ENCODE data around the gene PAPOLG.
"Not testable (repeated sequence)": the region's sequence is repeated elsewhere in the genome, so short reads cannot be mapped to it uniquely, and the experiment has no call there.

Gene PAPOLG

DNA sequence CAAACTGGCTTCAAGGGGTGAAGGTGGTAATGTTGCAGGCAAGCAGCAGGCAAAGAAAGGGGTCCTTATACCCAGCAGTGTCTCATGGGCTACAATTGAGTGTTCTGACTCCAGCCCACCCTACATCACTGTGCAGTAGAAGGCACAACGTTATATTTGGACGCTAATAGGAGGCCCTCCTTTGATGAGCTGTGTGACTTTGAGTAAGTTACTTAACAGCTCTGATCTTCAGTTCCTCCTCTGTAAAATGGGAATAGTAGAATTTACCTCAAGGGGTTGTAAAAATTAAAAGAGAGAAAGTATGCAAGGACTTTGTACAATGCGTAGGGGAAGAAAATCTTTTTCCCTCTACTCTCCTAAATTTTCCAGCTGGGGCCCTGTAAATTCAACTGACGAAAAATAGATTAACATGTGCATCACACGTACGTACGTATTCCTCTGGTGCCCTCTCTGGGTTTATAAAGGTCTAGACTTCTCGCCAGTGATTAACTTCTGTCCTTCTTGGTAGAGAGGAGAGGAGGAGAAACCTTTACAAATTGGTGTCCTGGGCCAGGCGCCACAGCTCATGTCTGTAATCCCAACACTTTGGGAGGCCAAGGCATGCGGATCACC lies 67.7 kb downstream of the PAPOLG start:
- H3K27ac Mint-ChIP-seq = peak overlapping the region; percentile 36
- DNase-seq (no peak), ATAC-seq (no peak)
- no peak overlapping the region for H3K4me3 Mint-ChIP-seq
- no peaks in the 10 kb centered on the region for H3K9me3 Mint-ChIP-seq
- peaks cover 6% of the 10 kb centered on the region for H3K36me3 Mint-ChIP-seq (ENCODE audit: low read depth)
- H3K27me3 Mint-ChIP-seq = peaks cover 3% of the 10 kb centered on the region
- peaks cover 59% of the 10 kb centered on the region for H3K4me1 Mint-ChIP-seq

DNA sequence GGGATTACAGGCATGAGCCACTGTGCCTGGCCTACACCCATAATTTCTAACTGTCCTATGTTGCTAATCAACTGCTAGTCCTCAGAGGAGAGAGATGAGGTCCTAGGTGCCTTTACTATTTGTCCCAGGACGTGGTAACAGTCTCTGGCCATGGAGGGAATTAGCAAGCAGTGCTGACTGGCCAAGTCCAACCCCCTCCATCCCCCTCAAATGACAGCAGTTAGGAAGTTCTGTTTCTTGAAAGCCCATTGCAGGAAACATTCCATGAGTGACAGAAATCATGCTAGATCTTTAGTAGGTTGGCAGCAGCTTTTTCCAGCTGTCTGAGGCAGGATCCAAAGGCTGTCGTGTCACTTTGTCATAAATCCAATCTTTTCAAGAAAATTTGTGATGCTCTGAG lies 69.6 kb downstream of the PAPOLG start:
- ATAC-seq = no peak
- peaks cover 2% of the 10 kb centered on the region for H3K36me3 Mint-ChIP-seq (ENCODE audit: low read depth)
- peaks cover 43% of the 10 kb centered on the region for H3K4me1 Mint-ChIP-seq
- no peak for DNase-seq
- H3K9me3 Mint-ChIP-seq = no peaks in the 10 kb centered on the region
- H3K4me3 Mint-ChIP-seq = no peak overlapping the region
- H3K27me3 Mint-ChIP-seq = no peaks in the 10 kb centered on the region
- no peak overlapping the region for H3K27ac Mint-ChIP-seq

DNA sequence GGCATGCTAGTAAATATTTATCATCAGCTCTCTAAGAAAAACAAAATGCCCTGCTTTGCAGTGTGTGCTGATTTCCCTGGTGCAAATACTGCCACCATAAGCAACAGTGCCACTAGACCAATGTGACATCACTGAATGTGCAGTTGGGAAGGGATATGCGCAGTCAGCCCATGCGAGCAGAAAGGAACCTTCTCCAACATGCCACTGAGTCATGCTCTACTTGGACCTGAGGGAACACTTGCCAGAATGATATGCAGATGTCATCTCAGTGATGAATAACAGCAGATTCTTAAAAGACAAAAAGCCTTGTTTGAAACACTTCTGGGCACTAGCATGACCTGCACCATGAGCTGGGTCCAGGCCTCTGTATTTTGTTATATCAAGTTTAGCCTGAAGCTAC lies 70.0 kb downstream of the PAPOLG start:
- Mint-ChIP-seq H3K36me3 (ENCODE audit: low read depth) (no peaks in the 10 kb centered on the region), H3K27me3 (no peaks in the 10 kb centered on the region), H3K4me3 (no peak overlapping the region), H3K4me1 (peaks cover 39% of the 10 kb centered on the region), H3K27ac (no peak overlapping the region), H3K9me3 (no peaks in the 10 kb centered on the region)
- DNase-seq = no peak
- no peak for ATAC-seq

DNA sequence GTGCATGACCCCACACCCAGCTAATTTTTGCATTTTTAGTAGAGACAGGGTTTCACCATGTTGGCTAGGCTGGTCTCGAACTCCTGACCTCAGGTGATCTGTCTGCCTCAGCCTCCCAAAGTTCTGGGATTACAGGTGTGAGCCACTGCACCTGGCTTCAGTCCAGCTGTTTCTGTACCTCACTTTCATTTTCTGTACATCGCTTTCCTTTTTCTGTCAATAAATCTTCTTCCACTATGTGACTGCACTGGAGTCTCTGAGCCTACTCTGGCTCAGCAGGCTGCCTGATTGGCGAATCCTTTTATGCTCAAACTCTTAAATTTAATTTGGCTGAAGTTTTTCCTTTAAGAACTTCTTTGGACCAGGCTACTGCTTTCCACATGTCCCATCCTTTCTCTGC lies 70.8 kb downstream of the PAPOLG start:
- H3K4me3 Mint-ChIP-seq; DNase-seq; H3K27me3 Mint-ChIP-seq; H3K36me3 Mint-ChIP-seq (ENCODE audit: low read depth); H3K9me3 Mint-ChIP-seq; ATAC-seq: not testable (repeated sequence)
- peak overlapping the region; percentile 58 for H3K27ac Mint-ChIP-seq
- H3K4me1 Mint-ChIP-seq = peaks cover 39% of the 10 kb centered on the region

DNA sequence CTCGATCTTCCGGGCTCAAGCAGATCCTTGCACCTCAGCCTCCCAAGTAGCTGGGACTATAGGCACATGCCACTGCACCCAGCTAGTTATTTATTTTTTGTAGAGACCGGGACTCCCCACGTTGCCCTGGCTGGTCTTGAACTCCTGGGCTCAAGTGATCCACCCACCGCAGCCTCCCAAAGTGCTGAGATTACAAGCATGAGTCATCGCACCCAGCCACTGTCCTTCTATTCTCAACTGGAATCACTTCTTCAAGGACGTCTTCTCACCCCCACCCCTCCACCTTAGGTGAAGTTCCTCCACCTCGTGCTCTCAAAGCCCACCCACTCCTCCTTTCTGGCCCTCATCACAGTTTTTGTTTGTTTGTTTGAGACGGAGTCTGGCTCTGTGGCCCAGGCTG lies 71.3 kb downstream of the PAPOLG start:
- Mint-ChIP-seq H3K36me3 (ENCODE audit: low read depth) (no peaks in the 10 kb centered on the region), H3K27me3 (no peaks in the 10 kb centered on the region), H3K4me3 (no peak overlapping the region), H3K4me1 (peaks cover 39% of the 10 kb centered on the region), H3K9me3 (no peaks in the 10 kb centered on the region), H3K27ac (peak overlapping the region; percentile 58)
- DNase-seq = no peak
- ATAC-seq = no peak

DNA sequence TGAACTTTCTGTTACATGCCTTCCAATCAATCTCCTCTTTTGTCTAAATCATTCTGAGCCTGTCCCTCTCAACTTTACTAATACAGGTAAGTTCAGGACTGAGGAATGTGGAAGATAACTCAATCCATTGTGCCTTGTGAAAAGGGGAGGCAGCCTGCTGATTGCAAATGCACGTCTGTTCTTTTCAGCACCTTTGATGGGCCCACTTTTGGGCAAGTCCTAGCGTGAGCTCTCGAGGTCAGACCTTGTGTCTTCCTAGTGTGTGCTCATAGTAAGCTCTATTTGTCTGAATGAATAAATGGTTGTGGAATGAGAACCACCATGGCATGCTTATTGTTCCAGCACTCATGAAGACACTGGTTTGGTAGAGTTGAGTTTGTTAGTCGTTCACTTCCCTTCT lies 74.9 kb downstream of the PAPOLG start:
- no peak for ATAC-seq
- Mint-ChIP-seq H3K27me3 (no peaks in the 10 kb centered on the region), H3K4me3 (no peak overlapping the region), H3K9me3 (peaks cover 6% of the 10 kb centered on the region), H3K4me1 (peaks cover 63% of the 10 kb centered on the region), H3K36me3 (ENCODE audit: low read depth) (peaks cover 2% of the 10 kb centered on the region), H3K27ac (no peak overlapping the region)
- no peak for DNase-seq

DNA sequence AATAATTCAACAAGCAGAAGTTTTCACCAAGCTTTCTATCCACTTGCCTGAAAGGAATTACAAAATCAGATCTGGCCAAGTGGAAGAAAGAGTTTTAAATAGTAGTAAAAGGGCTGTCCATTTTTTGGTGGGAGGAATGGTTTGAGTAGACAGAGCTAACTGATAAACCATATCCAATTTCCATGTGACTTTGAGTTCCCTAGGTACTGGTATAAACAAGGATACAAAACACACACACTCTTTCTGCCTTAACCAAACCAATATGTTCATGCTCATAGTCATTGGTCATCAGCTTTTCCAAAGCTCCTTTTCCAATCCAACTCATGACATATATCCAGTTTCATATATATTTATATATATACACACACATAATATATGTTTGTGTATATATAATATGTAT lies 75.9 kb downstream of the PAPOLG start:
- ATAC-seq (no peak), DNase-seq (no peak)
- Mint-ChIP-seq H3K36me3 (ENCODE audit: low read depth) (peaks cover 2% of the 10 kb centered on the region), H3K9me3 (peaks cover 9% of the 10 kb centered on the region), H3K4me1 (peaks cover 62% of the 10 kb centered on the region), H3K27ac (no peak overlapping the region), H3K27me3 (no peaks in the 10 kb centered on the region), H3K4me3 (no peak overlapping the region)

DNA sequence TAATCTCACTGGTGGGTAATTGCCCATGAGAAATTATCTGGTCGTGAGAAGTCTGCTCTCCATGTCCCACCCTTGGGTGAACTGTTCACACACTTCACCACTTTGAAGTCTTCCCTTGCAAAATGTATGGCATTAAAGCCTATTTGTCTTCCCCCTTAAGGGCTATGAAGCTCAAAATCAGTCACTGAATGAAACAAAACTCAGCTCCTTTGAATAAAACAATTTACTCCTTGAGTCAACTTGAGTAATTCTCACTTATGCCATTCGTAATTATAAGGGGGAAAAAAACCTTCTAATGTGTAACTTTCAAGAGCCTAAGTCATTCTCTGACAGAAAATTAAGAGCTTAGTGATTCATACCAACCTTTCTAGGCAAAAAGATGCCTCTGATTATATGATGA lies 76.6 kb downstream of the PAPOLG start:
- Mint-ChIP-seq H3K36me3 (ENCODE audit: low read depth) (peaks cover 2% of the 10 kb centered on the region), H3K27me3 (no peaks in the 10 kb centered on the region), H3K27ac (peak overlapping the region; percentile 90), H3K9me3 (peaks cover 9% of the 10 kb centered on the region), H3K4me1 (peaks cover 62% of the 10 kb centered on the region), H3K4me3 (peak overlapping the region; percentile 27)
- ATAC-seq = peak; percentile 79
- no peak for DNase-seq

DNA sequence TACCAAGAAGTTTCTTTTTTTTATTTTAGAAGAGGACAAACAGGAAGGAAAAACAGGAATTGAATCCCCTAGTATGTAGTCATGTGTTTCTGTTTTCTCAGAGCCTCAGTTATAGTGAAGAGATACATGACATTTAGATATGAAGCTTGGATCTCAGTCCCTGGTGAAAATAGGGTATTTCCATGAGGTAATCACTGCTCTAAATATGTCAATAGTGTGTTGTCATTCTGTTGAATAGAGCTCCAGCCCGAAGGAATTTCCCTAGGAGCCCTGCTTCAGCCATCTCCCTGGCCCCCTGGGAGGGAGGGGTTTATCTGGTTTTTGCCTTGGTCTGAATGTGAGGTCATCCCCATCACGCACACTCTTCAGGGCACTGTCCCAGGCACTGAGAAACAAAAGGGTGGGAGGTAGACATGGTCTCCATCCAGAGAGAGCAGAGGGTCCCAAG lies 78.2 kb downstream of the PAPOLG start:
- H3K36me3 Mint-ChIP-seq (ENCODE audit: low read depth) = peaks cover 2% of the 10 kb centered on the region
- DNase-seq (no peak), ATAC-seq (peak; percentile 23)
- H3K4me3 Mint-ChIP-seq = no peak overlapping the region
- H3K4me1 Mint-ChIP-seq = peaks cover 63% of the 10 kb centered on the region
- no peaks in the 10 kb centered on the region for H3K27me3 Mint-ChIP-seq
- peak overlapping the region; percentile 90 for H3K27ac Mint-ChIP-seq
- peaks cover 9% of the 10 kb centered on the region for H3K9me3 Mint-ChIP-seq

DNA sequence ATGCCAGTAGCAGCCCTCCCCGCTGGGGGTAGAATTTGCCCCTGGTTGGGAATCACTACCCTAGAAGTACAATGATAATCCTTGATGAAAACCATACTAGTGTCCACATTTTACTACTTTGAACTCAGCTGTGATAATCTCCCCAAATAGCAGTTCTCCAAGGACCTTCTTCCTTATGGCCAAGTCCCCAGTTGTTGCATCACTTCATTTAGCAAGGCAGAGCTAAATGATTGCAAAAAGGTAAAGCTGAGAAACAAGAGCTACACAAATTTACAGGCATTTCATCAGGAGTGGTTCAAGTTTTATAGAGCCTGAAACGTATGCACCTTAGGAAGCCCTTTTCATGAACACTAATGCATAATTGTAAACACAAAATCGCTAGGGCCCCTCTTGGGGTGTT lies 80.4 kb downstream of the PAPOLG start:
- Mint-ChIP-seq H3K9me3 (peaks cover 9% of the 10 kb centered on the region), H3K27ac (peak overlapping the region; percentile 57), H3K4me1 (peaks cover 74% of the 10 kb centered on the region), H3K27me3 (no peaks in the 10 kb centered on the region), H3K4me3 (no peak overlapping the region), H3K36me3 (ENCODE audit: low read depth) (peaks cover 2% of the 10 kb centered on the region)
- DNase-seq (no peak), ATAC-seq (no peak)

DNA sequence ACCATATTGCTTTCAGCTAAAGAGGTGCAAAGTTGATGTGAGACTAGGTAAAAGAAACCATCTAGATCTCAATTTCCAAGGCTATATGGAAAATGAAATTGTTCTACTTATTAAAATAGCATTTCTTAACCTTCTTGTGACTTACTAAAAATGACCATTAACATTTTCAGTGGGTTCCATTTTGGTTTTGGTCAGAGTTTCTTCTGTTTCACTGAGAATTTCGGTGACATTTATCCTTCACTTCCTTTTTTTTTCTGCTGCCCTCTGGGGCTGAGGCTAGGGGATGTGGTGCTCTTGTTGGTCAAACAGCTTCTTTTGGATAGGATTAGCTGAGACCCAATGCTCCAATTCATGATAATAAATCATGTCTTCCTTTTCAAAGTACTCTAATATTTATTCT lies 81.1 kb downstream of the PAPOLG start:
- no peak overlapping the region for H3K4me3 Mint-ChIP-seq
- ATAC-seq (no peak), DNase-seq (no peak)
- H3K27me3 Mint-ChIP-seq = no peaks in the 10 kb centered on the region
- H3K9me3 Mint-ChIP-seq = peaks cover 9% of the 10 kb centered on the region
- H3K4me1 Mint-ChIP-seq = peaks cover 69% of the 10 kb centered on the region
- H3K36me3 Mint-ChIP-seq (ENCODE audit: low read depth) = peaks cover 2% of the 10 kb centered on the region
- no peak overlapping the region for H3K27ac Mint-ChIP-seq

DNA sequence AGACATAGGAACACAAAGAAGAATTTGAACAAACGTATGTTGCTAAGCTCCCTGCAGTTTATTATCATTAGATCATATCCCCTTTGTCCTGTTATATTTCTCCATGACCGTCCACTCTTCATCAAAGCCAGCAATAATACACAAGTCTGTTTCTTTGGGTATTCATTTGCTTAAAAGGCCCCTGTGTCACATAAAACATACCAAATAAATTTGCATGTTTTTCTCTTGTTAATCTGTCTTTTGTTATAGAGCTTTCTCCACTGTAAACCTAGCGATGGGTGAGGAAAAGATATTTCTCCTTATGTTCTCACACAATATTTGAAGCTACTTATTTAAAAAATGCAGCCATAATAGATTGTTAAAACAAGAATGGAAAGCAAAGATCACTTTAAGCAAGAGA lies 82.4 kb downstream of the PAPOLG start:
- H3K27me3 Mint-ChIP-seq = no peaks in the 10 kb centered on the region

DNA sequence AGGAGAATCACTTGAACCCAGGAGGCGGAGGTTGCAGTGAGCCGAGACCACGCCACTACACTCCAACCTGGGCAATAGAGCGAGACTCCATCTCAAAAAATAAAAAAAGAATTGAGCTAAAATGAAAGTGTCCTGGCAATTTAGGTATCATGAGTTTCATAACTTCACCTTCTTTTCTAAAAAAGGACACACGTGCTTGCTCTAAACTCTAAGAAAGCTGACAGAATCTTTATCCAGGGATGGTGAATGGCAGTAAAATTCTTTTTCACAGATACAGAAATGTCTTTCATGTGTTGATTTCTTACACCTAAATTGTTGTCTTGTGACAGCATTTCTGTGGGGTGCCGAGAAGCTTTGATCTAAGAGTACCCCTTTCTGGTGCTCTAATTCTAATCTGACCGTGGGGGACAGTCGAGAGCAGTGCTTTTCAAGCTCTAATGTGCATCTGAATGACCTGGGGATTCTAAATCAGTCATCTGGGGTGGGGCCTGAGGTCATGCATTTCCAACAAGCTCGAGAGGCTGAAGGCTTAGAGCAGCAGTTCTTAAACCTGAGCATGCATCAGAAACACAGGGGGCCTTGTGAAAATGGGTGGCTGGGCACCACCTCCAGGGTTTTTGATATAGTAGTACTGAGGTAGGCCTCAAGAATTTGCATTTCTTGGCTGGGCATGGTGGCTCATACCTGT lies 83.2 kb downstream of the PAPOLG start:
- Mint-ChIP-seq H3K4me1 (peaks cover 68% of the 10 kb centered on the region), H3K27ac (peak overlapping the region; percentile 74), H3K36me3 (ENCODE audit: low read depth) (peaks cover 2% of the 10 kb centered on the region), H3K4me3 (no peak overlapping the region), H3K27me3 (no peaks in the 10 kb centered on the region), H3K9me3 (peaks cover 9% of the 10 kb centered on the region)
- ATAC-seq (peak; percentile 45), DNase-seq (no peak)

More for the DNA sequence above, 82.4 kb downstream of the PAPOLG start:
- Mint-ChIP-seq H3K36me3 (ENCODE audit: low read depth) (peaks cover 2% of the 10 kb centered on the region), H3K4me1 (peaks cover 68% of the 10 kb centered on the region), H3K4me3 (no peak overlapping the region), H3K9me3 (peaks cover 9% of the 10 kb centered on the region), H3K27ac (no peak overlapping the region)
- no peak for DNase-seq
- no peak for ATAC-seq

DNA sequence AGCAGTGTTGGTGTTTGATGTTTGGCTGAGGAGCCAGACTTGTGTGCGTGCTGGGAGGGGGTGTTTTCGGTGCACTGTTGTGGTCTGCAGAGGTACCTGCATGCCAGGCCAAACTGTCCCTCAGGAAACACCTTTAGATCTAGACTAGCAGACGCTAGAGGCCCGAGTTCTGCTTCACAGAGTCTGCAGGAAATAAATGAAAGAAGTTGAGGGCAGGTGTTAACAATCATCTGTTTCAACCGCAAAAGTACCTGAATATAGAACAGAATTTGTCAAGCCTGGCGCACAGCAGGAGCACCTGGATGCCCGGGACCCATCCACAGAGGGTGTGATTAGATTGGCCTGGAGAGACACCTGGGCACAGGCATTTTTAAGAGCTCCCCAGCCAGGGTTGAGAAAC lies 84.8 kb downstream of the PAPOLG start:
- no peak for DNase-seq
- H3K4me3 Mint-ChIP-seq = no peak overlapping the region
- no peaks in the 10 kb centered on the region for H3K27me3 Mint-ChIP-seq
- no peak for ATAC-seq
- H3K36me3 Mint-ChIP-seq (ENCODE audit: low read depth) = no peaks in the 10 kb centered on the region
- peak overlapping the region; percentile 52 for H3K27ac Mint-ChIP-seq
- peaks cover 6% of the 10 kb centered on the region for H3K9me3 Mint-ChIP-seq
- H3K4me1 Mint-ChIP-seq = peaks cover 69% of the 10 kb centered on the region

DNA sequence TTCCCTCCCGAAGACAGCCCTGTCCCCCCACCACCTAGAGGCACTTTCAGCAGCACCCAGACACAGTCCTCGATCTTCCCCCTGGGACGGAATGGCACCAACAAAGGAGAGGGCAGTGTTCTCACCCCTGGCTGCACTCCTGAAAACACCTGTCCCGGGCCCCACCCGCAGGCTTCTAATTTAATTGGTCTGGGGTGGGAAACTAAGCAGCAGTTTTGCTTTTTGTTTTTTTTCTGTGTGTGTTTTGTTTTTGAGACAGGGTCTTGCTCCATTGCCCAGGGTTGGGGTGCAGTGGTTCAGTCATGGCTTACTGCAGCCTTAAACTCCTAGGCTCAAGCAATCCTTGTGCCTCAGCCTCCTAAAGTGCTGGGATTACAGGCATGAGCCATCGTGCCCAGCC lies 86.9 kb downstream of the PAPOLG start:
- H3K36me3 Mint-ChIP-seq (ENCODE audit: low read depth) = no peaks in the 10 kb centered on the region
- ATAC-seq (no peak), DNase-seq (no peak)
- H3K4me3 Mint-ChIP-seq = no peak overlapping the region
- no peak overlapping the region for H3K27ac Mint-ChIP-seq
- H3K4me1 Mint-ChIP-seq = peaks cover 58% of the 10 kb centered on the region
- H3K27me3 Mint-ChIP-seq = no peaks in the 10 kb centered on the region
- peaks cover 5% of the 10 kb centered on the region for H3K9me3 Mint-ChIP-seq

Measured in activated naive CD8-positive, alpha-beta T cell treated with anti-CD3 and anti-CD28 coated beads, Interleukin-2, amount 50 U/mL, for 24 hours (primary cell).